PC-3 (cell line): ENCODE measurements around the gene SYCE1. TPM values are rescaled to one million over a fixed set of nuclear protein-coding genes. Genes with fewer than 3 reads are reported as not detected.

Source experiments
- ATAC-seq: fragments of 200-7000 bp; cut with Tn5 transposase; 2 replicates; pipeline ENCODE4 v1.9.1; 2020; ENCODE audit warnings: mild to moderate bottlenecking, moderate library complexity
- Bru-seq: library from RNA; stranded (reverse); fragments of 400-500 nt; gene quantifications from one replicate; lab custom pipeline; 2021; lab: Mats Ljungman, UMichigan
- BruChase-seq, 2 experiments: library from RNA; stranded (reverse); fragments of 400-500 nt; gene quantifications; one replicate each; lab custom pipeline; 2021; lab: Mats Ljungman, UMichigan
- BruUV-seq: library from RNA; stranded (reverse); fragments of 400-500 nt; replicated peaks from 2 replicates; lab custom pipeline; 2021; lab: Mats Ljungman, UMichigan
- CTCF ChIA-PET: fragments of 300-600 bp; sonication (Branson Sonifier 250); formaldehyde crosslinking; loops from one replicate; lab custom pipeline; 2022; ENCODE audit warnings: antibody characterized with exemption; lab: Charles Lee
- POLR2A ChIA-PET: fragments of 300-600 bp; sonication (Branson Sonifier 250); formaldehyde crosslinking; loops from one replicate; lab custom pipeline; 2022; ENCODE audit warnings: antibody characterized with exemption; ENCODE audit not compliant: unreplicated experiment; lab: Charles Lee
- DNase-seq: peaks from one replicate; pipeline ENCODE4 v3.0.0-alpha.2; 2015
- H2AFZ ChIP-seq: fragments of 300-600 bp; sonication (generic); 2 replicates; pipeline ENCODE4 v1.6.0; 2016; ENCODE audit warnings: antibody characterized with exemption, low read length
- H3F3A ChIP-seq: fragments of 300-600 bp; sonication (generic); one replicate; pipeline ENCODE4 v1.6.0; 2017; ENCODE audit warnings: antibody characterized with exemption, low read length, control low read depth, mild to moderate bottlenecking; ENCODE audit not compliant: unreplicated experiment
- H3K27ac ChIP-seq: fragments of 300-600 bp; sonication (generic); 2 replicates; pipeline ENCODE4 v1.5.1; 2016; ENCODE audit warnings: mild to moderate bottlenecking, low read length
- H3K27me3 ChIP-seq: fragments of 300-600 bp; sonication (generic); 2 replicates; pipeline ENCODE4 v1.6.1; 2016; ENCODE audit warnings: low read length, mixed read lengths
- H3K36me3 ChIP-seq: fragments of 300-600 bp; sonication (generic); 2 replicates; pipeline ENCODE4 v1.6.1; 2016; ENCODE audit warnings: low read depth, mixed run types, low read length, mixed read lengths
- H3K4me1 ChIP-seq: fragments of 300-600 bp; sonication (generic); 2 replicates; pipeline ENCODE4 v1.5.1; 2016; ENCODE audit warnings: low read length; ENCODE audit not compliant: insufficient read depth
- H3K4me2 ChIP-seq: fragments of 300-600 bp; sonication (generic); 2 replicates; pipeline ENCODE4 v1.6.0; 2016; ENCODE audit warnings: low read length
- H3K4me3 ChIP-seq: fragments of 300-600 bp; sonication (generic); 2 replicates; pipeline ENCODE4 v1.5.1; 2016; ENCODE audit warnings: mild to moderate bottlenecking, low read length, mixed read lengths
- H3K79me2 ChIP-seq: fragments of 300-600 bp; sonication (generic); 2 replicates; pipeline ENCODE4 v1.6.1; 2017; ENCODE audit warnings: low read length, mixed read lengths
- H3K9ac ChIP-seq: fragments of 300-600 bp; sonication (generic); 2 replicates; pipeline ENCODE4 v1.6.0; 2016; ENCODE audit warnings: mild to moderate bottlenecking, low read length
- H3K9me2 ChIP-seq: fragments of 300-600 bp; sonication (generic); replicated peaks from 2 replicates; pipeline ENCODE4 v1.6.1; 2016; ENCODE audit warnings: mixed run types, low read length, mixed read lengths
- H3K9me3 ChIP-seq: fragments of 300-600 bp; sonication (generic); 2 replicates; pipeline ENCODE4 v1.6.1; 2016; ENCODE audit warnings: low read length, mixed read lengths
- H4K20me1 ChIP-seq: fragments of 300-600 bp; sonication (generic); 2 replicates; pipeline ENCODE4 v1.6.1; 2016; ENCODE audit warnings: low read length, mixed read lengths
- EZH2 ChIP-seq: fragments of 300-600 bp; sonication (generic); IDR thresholded peaks from one replicate; pipeline ENCODE4 v1.6.1; 2017; ENCODE audit warnings: antibody characterized with exemption, mild to moderate bottlenecking, low read length; ENCODE audit not compliant: unreplicated experiment
- EZH2phosphoT487 ChIP-seq: fragments of 300-600 bp; sonication (generic); IDR thresholded peaks from 2 replicates; pipeline ENCODE4 v1.6.1; 2018; ENCODE audit warnings: mild to moderate bottlenecking, antibody characterized with exemption, low read length, borderline replicate concordance
- intact Hi-C: fragments of 100-400 bp; cut with micrococcal nuclease; formaldehyde crosslinking; loops from 2 replicates; pipeline ENCODE4 v1.9.0; 2023
- long read RNA-seq: library from polyadenylated mRNA; unstranded; transcript quantifications from one replicate; pipeline ENCODE4 v2.0.0, GENCODE V29; 2021; ENCODE audit not compliant: unreplicated experiment
- total RNA-seq: library from RNA; depleted of rRNA; stranded (reverse); fragments of >200 nt; gene quantifications from 2 replicates; pipeline ENCODE4 v1.2.3, GENCODE V29; 2014; rRNA removed
- TF ChIP-seq, protein P1 (sequence below): fragments of 300-600 bp; sonication (generic); conservative IDR thresholded peaks from 2 replicates; pipeline ENCODE4 v1.5.1; 2017; ENCODE audit warnings: antibody characterized with exemption, low read depth, mild to moderate bottlenecking, low read length

Gene SYCE1
- total RNA-seq, result not detected in 2 replicates
- Bru-seq, nascent RNA, result not detected
- BruChase-seq, experiment 1, labeled RNA remaining after a 6-hour chase, result not detected
- BruChase-seq, experiment 2, labeled RNA remaining after a 2-hour chase, result not detected
- long read RNA-seq, result 0 reads

- POLR2A ChIA-PET, result no interaction called here
- CTCF ChIA-PET, result no interaction called here
- no peak for ATAC-seq
Observed at GRCh38 chr10:133565441-133566294, at the start of gene SYCE1. Gene SYCE1 (minus strand): TSS chr10:133565583. CDS start chr10:133565529, 54 bp downstream.

GRCh38 chr10:133614830-133615580, 49.6 kb upstream of the SYCE1 start:
- H3K36me3 ChIP-seq, result no peaks in the 10 kb centered on the region
- TF ChIP-seq EZH2 (no peak), EZH2phosphoT487 (no peak)
- TF ChIP-seq, protein P1, sequence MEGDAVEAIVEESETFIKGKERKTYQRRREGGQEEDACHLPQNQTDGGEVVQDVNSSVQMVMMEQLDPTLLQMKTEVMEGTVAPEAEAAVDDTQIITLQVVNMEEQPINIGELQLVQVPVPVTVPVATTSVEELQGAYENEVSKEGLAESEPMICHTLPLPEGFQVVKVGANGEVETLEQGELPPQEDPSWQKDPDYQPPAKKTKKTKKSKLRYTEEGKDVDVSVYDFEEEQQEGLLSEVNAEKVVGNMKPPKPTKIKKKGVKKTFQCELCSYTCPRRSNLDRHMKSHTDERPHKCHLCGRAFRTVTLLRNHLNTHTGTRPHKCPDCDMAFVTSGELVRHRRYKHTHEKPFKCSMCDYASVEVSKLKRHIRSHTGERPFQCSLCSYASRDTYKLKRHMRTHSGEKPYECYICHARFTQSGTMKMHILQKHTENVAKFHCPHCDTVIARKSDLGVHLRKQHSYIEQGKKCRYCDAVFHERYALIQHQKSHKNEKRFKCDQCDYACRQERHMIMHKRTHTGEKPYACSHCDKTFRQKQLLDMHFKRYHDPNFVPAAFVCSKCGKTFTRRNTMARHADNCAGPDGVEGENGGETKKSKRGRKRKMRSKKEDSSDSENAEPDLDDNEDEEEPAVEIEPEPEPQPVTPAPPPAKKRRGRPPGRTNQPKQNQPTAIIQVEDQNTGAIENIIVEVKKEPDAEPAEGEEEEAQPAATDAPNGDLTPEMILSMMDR, result no peak
- intact Hi-C loops, result no loop called here
- H3K9me3 ChIP-seq, result no peaks in the 10 kb centered on the region
- H4K20me1 ChIP-seq, result no peaks in the 10 kb centered on the region
- ChIA-PET POLR2A (no interaction called here), CTCF (no interaction called here)
- H3K4me1 ChIP-seq, result no peaks in the 10 kb centered on the region
- H3F3A ChIP-seq, result no peaks in the 10 kb centered on the region
- no peaks in the 10 kb centered on the region for H3K27me3 ChIP-seq
- H3K4me2 ChIP-seq, result no peak overlapping the region
- no peak overlapping the region for H3K27ac ChIP-seq
- ATAC-seq (no peak), DNase-seq (no peak)
- no peak overlapping the region for H2AFZ ChIP-seq
- no peaks in the 10 kb centered on the region for H3K79me2 ChIP-seq
- BruUV-seq, result no TSS peak
- H3K9me2 ChIP-seq, result no peaks in the 10 kb centered on the region
- no peak overlapping the region for H3K4me3 ChIP-seq
- H3K9ac ChIP-seq, result no peak overlapping the region

More at GRCh38 chr10:133565441-133566294, at the start of gene SYCE1:
- H3K9ac ChIP-seq, result no peak within 1 kb of the TSS
- no peaks in the 10 kb centered on the region for H3K4me1 ChIP-seq
- TF ChIP-seq, protein P1, result no peak
- TF ChIP-seq EZH2 (no peak), EZH2phosphoT487 (no peak)
- no peaks in the 10 kb centered on the region for H3K9me3 ChIP-seq
- H3K4me2 ChIP-seq, result no peak within 1 kb of the TSS
- peaks cover 5% of the 10 kb centered on the region; the same call in 1 of the 2 replicates for H3K27me3 ChIP-seq
- no peaks in the 10 kb centered on the region for H3K36me3 ChIP-seq
- BruUV-seq, result no TSS peak
- no peaks in the 10 kb centered on the region for H3K79me2 ChIP-seq
- DNase-seq, result no peak
- H3K4me3 ChIP-seq, result no peak within 1 kb of the TSS
- intact Hi-C loops, result no loop called here
- no peak within 1 kb of the TSS for H2AFZ ChIP-seq
- H3K9me2 ChIP-seq, result no peaks in the 10 kb centered on the region
- no peaks in the 10 kb centered on the region for H4K20me1 ChIP-seq
- no peak within 1 kb of the TSS for H3K27ac ChIP-seq
- no peaks in the 10 kb centered on the region for H3F3A ChIP-seq
